Measurements from ENCODE around the gene RASL12. TPM values are rescaled to one million over a fixed set of nuclear protein-coding genes. Genes with fewer than 3 reads are reported as not detected.
A peak's percentile ranks its signal among the peaks of the same experiment; 100 is the strongest.

Gene RASL12
- total RNA-seq, 1 donor = 0.36 TPM

GRCh38 chr15:65028338-65028737 is 39.5 kb downstream of the RASL12 start:
- H3K79me2 ChIP-seq (ENCODE audit: insufficient read depth, low read length) = peaks cover 25% of the 10 kb centered on the region
- no peaks in the 10 kb centered on the region for H4K20me1 ChIP-seq (ENCODE audit: insufficient read depth, low read length)
- no peaks in the 10 kb centered on the region for H3K27me3 ChIP-seq (ENCODE audit: insufficient read depth, low read length)
- peak overlapping the region; percentile 39 for H2AFZ ChIP-seq (ENCODE audit: low read length)
- H3K9me3 ChIP-seq (ENCODE audit: low read depth, low read length) = no peaks in the 10 kb centered on the region
- H3K4me2 ChIP-seq (ENCODE audit: insufficient read depth, low read length) = peak overlapping the region; percentile 91
- peaks cover 16% of the 10 kb centered on the region for H3K4me1 ChIP-seq (ENCODE audit: insufficient read depth, low read length)
- peaks cover 23% of the 10 kb centered on the region for H3K36me3 ChIP-seq (ENCODE audit: insufficient read depth, low read length)
- H3K4me3 ChIP-seq (ENCODE audit: insufficient read depth, low read length) = peak overlapping the region; percentile 89
- TF ChIP-seq CTCF (IDR thresholded peaks at IDR 0.05; ENCODE audit: extremely low read depth, low read depth, low read length) = no peak
- peak overlapping the region; percentile 50 for H3K27ac ChIP-seq (ENCODE audit: low read depth, low read length)
- DNase-seq (ENCODE audit: insufficient read length, low spot score, missing footprints) = peak; percentile 62

- no peak for DNase-seq (ENCODE audit: insufficient read length, low spot score, missing footprints)
- Histone ChIP-seq H3K4me3 (ENCODE audit: insufficient read depth, low read length) (peak overlapping the region; percentile 89), H3K79me2 (ENCODE audit: insufficient read depth, low read length) (peaks cover 25% of the 10 kb centered on the region), H3K36me3 (ENCODE audit: insufficient read depth, low read length) (peaks cover 24% of the 10 kb centered on the region), H3K4me2 (ENCODE audit: insufficient read depth, low read length) (peak overlapping the region; percentile 91), H3K27ac (ENCODE audit: low read depth, low read length) (peak overlapping the region; percentile 52), H3K9me3 (ENCODE audit: low read depth, low read length) (no peaks in the 10 kb centered on the region), H3K27me3 (ENCODE audit: insufficient read depth, low read length) (no peaks in the 10 kb centered on the region), H4K20me1 (ENCODE audit: insufficient read depth, low read length) (no peaks in the 10 kb centered on the region), H2AFZ (ENCODE audit: low read length) (no peak overlapping the region), H3K4me1 (ENCODE audit: insufficient read depth, low read length) (peaks cover 13% of the 10 kb centered on the region)
- no peak for TF ChIP-seq CTCF (IDR thresholded peaks at IDR 0.05; ENCODE audit: extremely low read depth, low read depth, low read length)
Observed at GRCh38 chr15:65027593-65027992, 40.2 kb downstream of the RASL12 start.

- Histone ChIP-seq H3K27ac (ENCODE audit: low read depth, low read length) (peak overlapping the region; percentile 52), H3K9me3 (ENCODE audit: low read depth, low read length) (no peaks in the 10 kb centered on the region), H3K4me1 (ENCODE audit: insufficient read depth, low read length) (peaks cover 13% of the 10 kb centered on the region), H3K4me3 (ENCODE audit: insufficient read depth, low read length) (no peak overlapping the region), H4K20me1 (ENCODE audit: insufficient read depth, low read length) (no peaks in the 10 kb centered on the region), H2AFZ (ENCODE audit: low read length) (no peak overlapping the region), H3K79me2 (ENCODE audit: insufficient read depth, low read length) (peaks cover 25% of the 10 kb centered on the region), H3K36me3 (ENCODE audit: insufficient read depth, low read length) (peaks cover 31% of the 10 kb centered on the region), H3K27me3 (ENCODE audit: insufficient read depth, low read length) (no peaks in the 10 kb centered on the region), H3K4me2 (ENCODE audit: insufficient read depth, low read length) (peak overlapping the region; percentile 91)
- DNase-seq (ENCODE audit: insufficient read length, low spot score, missing footprints) = peak; percentile 83
- TF ChIP-seq CTCF (IDR thresholded peaks at IDR 0.05; ENCODE audit: extremely low read depth, low read depth, low read length) = no peak
Observed at GRCh38 chr15:65026756-65027155, 41.0 kb downstream of the RASL12 start.

GRCh38 chr15:65021488-65021887 is 46.3 kb downstream of the RASL12 start:
- Histone ChIP-seq H3K4me2 (ENCODE audit: insufficient read depth, low read length) (no peak overlapping the region), H3K9me3 (ENCODE audit: low read depth, low read length) (no peaks in the 10 kb centered on the region), H3K27ac (ENCODE audit: low read depth, low read length) (no peak overlapping the region), H3K4me3 (ENCODE audit: insufficient read depth, low read length) (no peak overlapping the region), H2AFZ (ENCODE audit: low read length) (no peak overlapping the region), H3K27me3 (ENCODE audit: insufficient read depth, low read length) (no peaks in the 10 kb centered on the region), H3K36me3 (ENCODE audit: insufficient read depth, low read length) (peaks cover 69% of the 10 kb centered on the region), H3K4me1 (ENCODE audit: insufficient read depth, low read length) (no peaks in the 10 kb centered on the region), H4K20me1 (ENCODE audit: insufficient read depth, low read length) (no peaks in the 10 kb centered on the region), H3K79me2 (ENCODE audit: insufficient read depth, low read length) (peaks cover 6% of the 10 kb centered on the region)
- TF ChIP-seq CTCF (IDR thresholded peaks at IDR 0.05; ENCODE audit: extremely low read depth, low read depth, low read length) = no peak
- no peak for DNase-seq (ENCODE audit: insufficient read length, low spot score, missing footprints)
